ENCODE measurements around the gene FGD2.

GRCh38 chr6:37020812-37021211 is 15.4 kb downstream of the FGD2 start:
- no peak for TF ChIP-seq CEBPB (IDR thresholded peaks at IDR 0.05; ENCODE audit: low read depth)
- TF ChIP-seq ATF3 (IDR thresholded peaks at IDR 0.05): no peak
- TF ChIP-seq CTCF (IDR thresholded peaks at IDR 0.05 in 2 of 3, conservative IDR thresholded peaks at IDR 0.05 in 1 of 3; ENCODE audit: borderline replicate concordance in 1 of 3, insufficient read depth in 1 of 3, low read depth in 2 of 3, low read length in 2 of 3): no peak
- TF ChIP-seq EZH2 (IDR thresholded peaks at IDR 0.05): no peak
- TF ChIP-seq RAD21 (IDR thresholded peaks at IDR 0.05; ENCODE audit: low read depth): no peak
- TF ChIP-seq SP1 (IDR thresholded peaks at IDR 0.05; ENCODE audit: low read depth): no peak
- TF ChIP-seq ZBTB33 (IDR thresholded peaks at IDR 0.05; ENCODE audit: extremely low read depth, insufficient replicate concordance, low read length): no peak
- TF ChIP-seq POLR2AphosphoS5 (IDR thresholded peaks at IDR 0.05; ENCODE audit: low read depth, low read length): no peak
